HepG2 (cell line): Measurements from ENCODE around the gene SULT1B1. TPM values are rescaled to one million over a fixed set of nuclear protein-coding genes. Genes with fewer than 3 reads are reported as not detected.
A peak's percentile ranks its signal among the peaks of the same experiment; 100 is the strongest.

Experiments used
- ATF6 ChIP-seq: sonication (generic); formaldehyde crosslinking; conservative IDR thresholded peaks from 2 replicates; pipeline ENCODE4 v1.4.0; 2020; ENCODE audit warnings: missing genetic modification reagents
- CAMTA2 ChIP-seq: sonication (generic); formaldehyde crosslinking; IDR thresholded peaks from 2 replicates; pipeline ENCODE4 v1.4.0; 2020; ENCODE audit warnings: mild to moderate bottlenecking, missing genetic modification reagents, borderline replicate concordance
- CENPX ChIP-seq: sonication (generic); formaldehyde crosslinking; IDR thresholded peaks from 2 replicates; pipeline ENCODE4 v1.9.0; 2021; ENCODE audit warnings: mild to moderate bottlenecking, missing genetic modification reagents, moderate library complexity
- ELF3 ChIP-seq: IDR thresholded peaks from 2 replicates; pipeline ENCODE4 v1.6.1; 2016; ENCODE audit warnings: missing genetic modification reagents, missing compliant biosample characterization
- KDM4B ChIP-seq: sonication (generic); formaldehyde crosslinking; IDR thresholded peaks from 2 replicates; pipeline ENCODE4 v1.4.0; 2020; ENCODE audit warnings: missing genetic modification reagents
- LCORL ChIP-seq, 2 experiments: fragments of 450-650 bp in 1 of 2; sonication (generic) in 1 of 2; formaldehyde crosslinking in 1 of 2; IDR thresholded peaks; 2 replicates each; pipeline versions ENCODE4 v1.5.0 to v1.6.1; 2017 to 2020; ENCODE audit warnings: antibody characterized with exemption in 1 of 2, missing genetic modification reagents in 1 of 2
- MAFF ChIP-seq: IDR thresholded peaks from 2 replicates; pipeline ENCODE4 v1.6.1; 2011; ENCODE audit warnings: low read depth, low read length, improper control_type of control experiment
- MTA3 ChIP-seq: sonication (generic); formaldehyde crosslinking; IDR thresholded peaks from 2 replicates; pipeline ENCODE4 v1.4.0; 2020; ENCODE audit warnings: missing genetic modification reagents
- PCBP1 ChIP-seq: fragments of 200-400 bp; formaldehyde crosslinking; IDR thresholded peaks from 2 replicates; pipeline ENCODE4 v1.6.1; 2017; ENCODE audit warnings: mild to moderate bottlenecking, low read depth, low read length, borderline replicate concordance
- PRPF4 ChIP-seq: fragments of 200-400 bp; formaldehyde crosslinking; IDR thresholded peaks from 2 replicates; pipeline ENCODE4 v1.6.1; 2016; ENCODE audit warnings: low read length, low read depth; ENCODE audit not compliant: poor library complexity, severe bottlenecking
- ZGPAT ChIP-seq: IDR thresholded peaks from 2 replicates; pipeline ENCODE4 v1.6.1; 2016; ENCODE audit warnings: mild to moderate bottlenecking
- ZKSCAN1 ChIP-seq: fragments of 150-350 bp; IDR thresholded peaks from 2 replicates; pipeline ENCODE4 v1.6.1; 2014; ENCODE audit warnings: low read length
- ZNF280D ChIP-seq: sonication (generic); formaldehyde crosslinking; IDR thresholded peaks from 2 replicates; pipeline ENCODE4 v1.5.1; 2020; ENCODE audit warnings: mild to moderate bottlenecking, missing genetic modification reagents
- ZNF792 ChIP-seq: IDR thresholded peaks from 2 replicates; pipeline ENCODE4 v1.6.1; 2016
- ZSCAN20 ChIP-seq: sonication (generic); formaldehyde crosslinking; IDR thresholded peaks from 2 replicates; pipeline ENCODE4 v1.4.0; 2020; ENCODE audit warnings: missing genetic modification reagents, mild to moderate bottlenecking, borderline replicate concordance
- polyA plus RNA-seq, 8 experiments: library from polyadenylated mRNA; depleted of rRNA in 3 of 8; stranded (reverse) in 7 of 8; unstranded in 1 of 8; fragments of >200 nt; fragmentation: Illumina TruSeq in 4 of 8; extraction: Trizol in 4 of 8; gene quantifications; 2 replicates each; pipeline versions ENCODE4 v1.2.1 to v1.2.3, GENCODE V29; 2011 to 2016; ENCODE audit warnings: low read depth in 4 of 8, missing spikeins in 1 of 8, mixed read lengths in 1 of 8; ENCODE audit not compliant: insufficient read depth in 1 of 8
- total RNA-seq, 5 experiments: library from RNA; depleted of rRNA; stranded (reverse); fragments of >200 nt; fragmentation: Illumina TruSeq; extraction: Trizol; gene quantifications; 2 replicates each; pipeline ENCODE4 v1.2.3, GENCODE V29; 2016; ENCODE audit warnings: low read depth in 1 of 5
- TF ChIP-seq, protein P1 (sequence below): sonication (generic); formaldehyde crosslinking; IDR thresholded peaks from 2 replicates; pipeline ENCODE4 v1.4.0; 2020; ENCODE audit warnings: missing genetic modification reagents, borderline replicate concordance

Gene SULT1B1
- total and polyA plus RNA-seq, 2 of the 13 experiments (the other 11 are each of a cell fraction or from before 2014, with no cell fraction given), result 0.20 to 0.25 TPM

DNA sequence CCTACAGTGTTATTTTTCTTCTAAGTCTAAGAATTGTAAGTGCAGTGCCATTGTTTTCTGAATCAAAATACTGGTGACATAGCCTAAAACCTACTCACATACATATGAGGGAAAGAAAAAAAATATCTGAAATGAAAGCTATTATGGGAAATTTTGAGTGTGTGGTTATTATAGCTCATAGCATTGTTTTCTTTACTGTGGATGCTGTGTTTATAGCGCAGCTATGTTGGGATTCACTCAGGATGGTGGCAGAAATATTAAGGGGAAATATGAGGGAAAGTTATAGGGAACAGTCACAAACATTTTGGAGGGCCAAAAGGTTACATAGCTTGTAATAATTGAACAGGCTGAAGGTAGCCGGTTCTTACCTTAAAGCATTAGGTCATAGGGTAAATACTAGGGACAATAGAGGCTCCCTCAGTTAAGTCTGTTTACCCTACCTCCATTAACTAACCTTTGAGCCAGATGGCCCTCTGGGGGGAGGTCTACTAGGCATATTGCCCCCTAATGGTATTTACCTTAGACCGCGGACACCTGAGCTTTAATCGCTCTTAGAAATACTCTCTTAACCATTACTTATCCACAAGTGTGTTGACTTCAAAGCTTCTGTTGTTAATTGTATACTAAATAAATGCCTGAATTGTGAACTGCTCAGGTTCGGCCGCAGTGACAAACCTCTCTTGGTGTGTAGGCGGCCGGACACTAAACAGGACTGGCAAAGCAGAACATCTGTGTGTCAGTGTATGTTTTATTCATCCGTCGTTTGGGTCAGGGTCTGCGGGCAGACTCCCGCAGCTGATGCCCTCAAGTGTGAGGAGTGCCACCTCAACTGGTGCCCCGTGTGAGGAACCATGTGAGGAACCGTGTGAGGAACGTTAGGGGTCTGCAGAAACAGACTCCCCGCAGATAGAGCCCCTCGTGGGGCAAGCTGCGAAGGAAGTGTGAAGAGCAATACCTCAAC lies 21.3 kb upstream of the SULT1B1 start (continued):
- TF ChIP-seq ZNF280D (CRISPR knock-in tag), result 0 out of 2 replicates have a peak, but pooled peaks have one; percentile 30
- no peak for TF ChIP-seq PCBP1
- TF ChIP-seq LCORL (IDR thresholded peaks at IDR 0.05), result 0 out of 2 replicates have a peak, but pooled peaks have one; percentile 48
- peak; percentile 73 for TF ChIP-seq LCORL (CRISPR knock-in tag; IDR thresholded peaks at IDR 0.05)
- TF ChIP-seq ZGPAT (CRISPR knock-in tag), result peak; percentile 90
- TF ChIP-seq CENPX, result no peak
- no peak for TF ChIP-seq PRPF4
- TF ChIP-seq ZNF792, result peak; percentile 50; the same call in 1 of the 2 replicates
- peak; percentile 71 for TF ChIP-seq ELF3
- TF ChIP-seq MAFF, result no peak
- TF ChIP-seq KDM4B (CRISPR knock-in tag), result no peak
- no peak for TF ChIP-seq ZKSCAN1
- no peak for TF ChIP-seq ATF6 (CRISPR knock-in tag)
- no peak for TF ChIP-seq CAMTA2
- TF ChIP-seq MTA3 (CRISPR knock-in tag), result no peak
- TF ChIP-seq, protein P1, sequence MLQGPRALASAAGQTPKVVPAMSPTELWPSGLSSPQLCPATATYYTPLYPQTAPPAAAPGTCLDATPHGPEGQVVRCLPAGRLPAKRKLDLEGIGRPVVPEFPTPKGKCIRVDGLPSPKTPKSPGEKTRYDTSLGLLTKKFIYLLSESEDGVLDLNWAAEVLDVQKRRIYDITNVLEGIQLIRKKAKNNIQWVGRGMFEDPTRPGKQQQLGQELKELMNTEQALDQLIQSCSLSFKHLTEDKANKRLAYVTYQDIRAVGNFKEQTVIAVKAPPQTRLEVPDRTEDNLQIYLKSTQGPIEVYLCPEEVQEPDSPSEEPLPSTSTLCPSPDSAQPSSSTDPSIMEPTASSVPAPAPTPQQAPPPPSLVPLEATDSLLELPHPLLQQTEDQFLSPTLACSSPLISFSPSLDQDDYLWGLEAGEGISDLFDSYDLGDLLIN, result no peak
- no peak for TF ChIP-seq ZSCAN20 (CRISPR knock-in tag)
